Activated CD4-positive, alpha-beta T cell treated with anti-CD3 and anti-CD28 coated beads, Interleukin-2, amount 50 U/mL, for 1 hour (primary cell): ENCODE measurements around the gene MYO10.
"Not testable (repeated sequence)": the region's sequence is repeated elsewhere in the genome, so short reads cannot be mapped to it uniquely, and the experiment has no call there.

Source experiments
- DNase-seq: peaks from one replicate; pipeline ENCODE4 v3.0.0-alpha.2; 2020

MYO10 gene

GRCh38 chr5:16858151-16858550 lies 77.9 kb downstream of the MYO10 start:
- DNase-seq = no peak

- no peak for DNase-seq
Measured at GRCh38 chr5:16857635-16858034, 78.5 kb downstream of the MYO10 start.

GRCh38 chr5:16856531-16856930 lies 79.6 kb downstream of the MYO10 start:
- no peak for DNase-seq

GRCh38 chr5:16855898-16856297 lies 80.2 kb downstream of the MYO10 start:
- no peak for DNase-seq

GRCh38 chr5:16855485-16855884 lies 80.6 kb downstream of the MYO10 start:
- DNase-seq = no peak

- DNase-seq = no peak
Measured at GRCh38 chr5:16854351-16854750, 81.7 kb downstream of the MYO10 start.

- DNase-seq = no peak
Measured at GRCh38 chr5:16853518-16853917, 82.6 kb downstream of the MYO10 start.

- no peak for DNase-seq
Measured at GRCh38 chr5:16852251-16853005, 83.7 kb downstream of the MYO10 start.

GRCh38 chr5:16849775-16850174 lies 86.3 kb downstream of the MYO10 start:
- DNase-seq = no peak

GRCh38 chr5:16849181-16849580 lies 86.9 kb downstream of the MYO10 start:
- no peak for DNase-seq

- no peak for DNase-seq
Measured at GRCh38 chr5:16844952-16845351, 91.1 kb downstream of the MYO10 start.

- DNase-seq = no peak
Measured at GRCh38 chr5:16842896-16843295, 93.2 kb downstream of the MYO10 start.

GRCh38 chr5:16841416-16841815 lies 94.7 kb downstream of the MYO10 start:
- no peak for DNase-seq

GRCh38 chr5:16837305-16837704 lies 98.8 kb downstream of the MYO10 start:
- no peak for DNase-seq

GRCh38 chr5:16834029-16834428 lies 102.1 kb downstream of the MYO10 start:
- no peak for DNase-seq

- DNase-seq = not testable (repeated sequence)
Measured at GRCh38 chr5:16831326-16831725, 104.8 kb downstream of the MYO10 start.

- DNase-seq = no peak
Measured at GRCh38 chr5:16827755-16828154, 108.3 kb downstream of the MYO10 start.

GRCh38 chr5:16826379-16827125 lies 109.5 kb downstream of the MYO10 start:
- DNase-seq = no peak

- DNase-seq = no peak
Measured at GRCh38 chr5:16819522-16820167, 116.4 kb downstream of the MYO10 start.

- no peak for DNase-seq
Measured at GRCh38 chr5:16815432-16815831, 120.7 kb downstream of the MYO10 start.

- DNase-seq = no peak
Measured at GRCh38 chr5:16812911-16813310, 123.2 kb downstream of the MYO10 start.

GRCh38 chr5:16812448-16812847 lies 123.6 kb downstream of the MYO10 start:
- no peak for DNase-seq

GRCh38 chr5:16810208-16810854 lies 125.8 kb downstream of the MYO10 start:
- no peak for DNase-seq
